GM21526 (cell line): ENCODE measurements around the gene PTBP2.

Experiments used
- ATAC-seq: cut with Tn5 transposase; IDR thresholded peaks from one replicate; pipeline ENCODE4 v1.9.1; 2021; ENCODE audit warnings: moderate library complexity; ENCODE audit not compliant: unreplicated experiment, low FRiP score

Gene PTBP2

GRCh38 chr1:96820107-96820506, 98.5 kb downstream of the PTBP2 start:
- no peak for ATAC-seq

DNA sequence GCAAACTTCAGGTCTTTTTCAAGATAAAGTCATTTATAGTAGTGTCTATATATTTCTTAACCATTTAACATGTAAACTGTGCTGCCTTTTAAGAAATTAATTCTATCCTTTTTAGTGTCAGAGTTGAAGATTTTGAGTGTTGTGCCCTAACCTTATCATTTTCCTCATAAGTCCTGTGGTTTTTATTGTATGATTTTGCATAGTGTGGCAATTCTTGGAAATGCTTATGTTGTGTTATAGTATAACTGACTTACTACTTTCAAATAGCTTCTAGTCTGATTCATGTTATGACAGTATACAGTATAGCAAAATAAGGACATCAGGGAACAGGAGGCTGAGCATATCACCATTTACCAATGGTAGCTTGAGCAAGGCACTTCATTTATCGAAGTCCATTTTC, 99.1 kb downstream of the PTBP2 start:
- no peak for ATAC-seq

GRCh38 chr1:96825231-96825630, 103.6 kb downstream of the PTBP2 start:
- no peak for ATAC-seq

DNA sequence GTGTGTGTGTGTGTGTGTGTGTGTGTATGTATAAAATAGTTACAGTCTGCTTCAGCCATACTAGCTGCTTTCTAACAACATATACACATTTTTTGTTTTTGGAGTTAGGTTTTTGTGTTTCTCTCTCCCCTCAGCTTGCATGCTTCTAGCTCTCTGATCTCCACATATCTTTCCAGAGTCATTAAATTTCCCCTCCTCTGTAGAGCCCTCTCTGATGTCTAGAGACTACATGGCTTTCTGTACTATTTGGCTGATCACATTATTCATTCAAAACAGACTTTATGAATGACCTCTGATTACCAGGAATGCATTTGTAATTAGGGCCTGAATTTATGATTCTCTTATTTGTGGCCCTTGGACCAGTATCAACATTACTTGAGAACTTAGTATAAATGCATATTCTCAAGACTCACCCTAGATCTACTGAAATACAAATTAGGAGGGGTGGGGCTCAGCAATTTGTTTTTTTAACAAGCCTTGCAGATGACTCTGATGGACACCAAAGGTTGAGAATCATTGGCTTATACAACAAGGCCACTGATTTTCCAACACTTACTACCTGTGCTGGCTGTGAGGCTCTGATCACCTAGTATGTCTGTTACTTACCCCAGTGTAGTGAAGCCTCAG, 104.5 kb downstream of the PTBP2 start:
- ATAC-seq = no peak

DNA sequence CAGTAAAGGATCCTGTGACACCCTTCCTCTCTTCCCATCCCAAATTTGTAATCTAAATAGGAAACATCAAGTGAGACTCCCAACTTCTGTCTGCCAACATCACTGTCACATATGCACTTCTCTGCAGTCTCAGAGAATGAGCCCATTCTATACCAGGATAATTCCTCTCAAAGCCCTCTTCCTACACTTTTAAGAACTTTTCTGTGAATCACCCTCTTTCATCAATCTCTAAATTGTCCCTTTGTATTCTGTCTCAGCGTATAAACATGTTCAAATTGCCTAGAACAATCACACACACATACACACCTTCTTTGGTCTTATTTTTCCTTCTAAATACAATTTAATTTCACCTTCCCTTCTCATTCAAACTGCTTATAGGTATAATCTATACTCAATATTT, 111.8 kb downstream of the PTBP2 start:
- no peak for ATAC-seq

DNA sequence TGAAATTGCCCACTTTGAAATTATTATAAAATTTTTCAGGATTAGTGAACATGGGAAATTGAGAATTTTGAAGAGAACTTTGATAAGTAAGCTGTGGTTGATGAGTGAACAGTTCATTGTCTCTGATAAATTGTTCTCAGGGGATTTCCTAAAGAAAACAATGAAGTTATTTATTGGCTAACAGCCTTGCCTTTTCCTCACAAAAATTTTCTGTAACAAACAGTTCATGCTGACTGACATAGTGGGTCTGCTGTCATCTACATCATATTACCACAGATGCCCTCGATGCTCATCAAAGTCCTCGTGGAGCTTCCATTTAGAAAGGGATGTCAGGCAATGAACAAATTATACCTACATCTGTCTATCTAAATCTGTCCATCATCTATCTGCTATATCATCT, 113.4 kb downstream of the PTBP2 start:
- no peak for ATAC-seq

- ATAC-seq = no peak
Observed at GRCh38 chr1:96837057-96837780, 115.6 kb downstream of the PTBP2 start.

- no peak for ATAC-seq
Observed at GRCh38 chr1:96837781-96838216, 116.2 kb downstream of the PTBP2 start.

GRCh38 chr1:96840396-96840795, 118.8 kb downstream of the PTBP2 start:
- ATAC-seq = no peak

- no peak for ATAC-seq
Observed at GRCh38 chr1:96842215-96842614, 120.6 kb downstream of the PTBP2 start.

- no peak for ATAC-seq
Observed at GRCh38 chr1:96843196-96843595, 121.6 kb downstream of the PTBP2 start.

GRCh38 chr1:96843601-96844000, 122.0 kb downstream of the PTBP2 start:
- ATAC-seq = no peak

DNA sequence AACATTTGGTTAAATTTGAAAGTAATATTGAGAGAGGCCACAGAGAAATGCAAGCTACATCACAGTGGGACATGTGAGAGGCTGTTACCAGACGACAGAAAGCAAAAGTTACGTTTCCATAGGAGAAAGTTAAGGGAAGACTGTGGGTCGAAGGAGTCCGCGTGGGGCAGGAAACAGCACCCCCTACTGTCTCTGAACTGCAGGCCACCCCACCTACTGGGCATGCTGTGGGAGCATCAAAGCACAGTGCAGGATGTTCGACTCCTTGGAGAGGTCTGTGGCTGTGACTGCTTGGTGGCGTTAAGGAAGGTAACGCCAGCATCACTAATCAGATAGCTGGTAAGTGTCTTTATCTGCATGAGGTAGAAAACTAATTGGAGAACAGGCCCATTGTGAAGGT, 123.9 kb downstream of the PTBP2 start:
- peak; percentile 78 for ATAC-seq

DNA sequence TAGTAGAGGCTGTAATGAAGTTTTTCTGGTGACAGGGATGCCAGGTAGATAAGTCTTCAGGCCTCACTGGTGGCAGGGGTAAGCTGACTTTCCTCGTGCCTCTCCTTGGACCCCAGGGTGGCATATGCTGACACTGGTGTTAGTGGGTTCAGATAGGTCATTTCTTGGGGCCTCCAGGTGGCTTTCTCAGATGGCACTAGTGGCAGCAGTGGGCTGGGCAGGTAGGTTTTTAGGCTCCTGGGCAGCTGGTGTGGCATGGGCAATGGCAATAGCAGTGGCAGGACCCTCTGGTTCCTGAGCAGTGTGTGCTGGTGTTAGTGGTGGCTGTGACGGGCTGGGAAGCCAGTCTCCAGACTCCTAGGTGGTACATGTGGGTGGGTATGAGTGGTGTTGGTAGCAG, 140.3 kb downstream of the PTBP2 start:
- ATAC-seq = no peak

DNA sequence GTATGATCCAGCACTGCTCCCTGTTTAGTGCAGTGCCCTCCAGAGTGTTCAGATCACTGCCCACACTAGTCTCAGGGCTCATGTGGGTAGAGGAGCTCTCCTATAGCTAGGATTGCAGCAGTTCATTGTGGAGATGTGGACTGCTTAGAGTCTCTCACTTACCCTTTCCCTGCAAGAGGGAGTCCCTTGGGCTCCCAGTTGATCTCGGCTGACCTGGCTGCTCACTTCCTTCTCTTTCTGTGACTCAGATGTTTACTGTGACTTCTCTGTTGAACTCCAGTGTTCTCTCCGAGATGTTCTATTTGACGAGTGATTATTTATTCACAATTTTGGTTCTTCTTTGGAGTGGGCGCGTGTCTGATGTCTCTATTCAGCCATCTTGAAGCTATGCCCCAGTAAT, 141.9 kb downstream of the PTBP2 start:
- ATAC-seq = no peak
